HCT116 (cell line): ENCODE measurements around the gene LIPM.

Source experiments
- POLR2A ChIP-seq: IDR thresholded peaks from 2 replicates; pipeline ENCODE4 v1.7.0; 2011; ENCODE audit warnings: borderline replicate concordance; ENCODE audit not compliant: insufficient read depth, insufficient read length; ENCODE audit errors: extremely low read depth
- REST ChIP-seq: IDR thresholded peaks from 2 replicates; pipeline ENCODE4 v1.6.1; 2012; ENCODE audit warnings: low read depth
- SIN3A ChIP-seq: IDR thresholded peaks from 2 replicates; pipeline ENCODE4 v1.6.1; 2012; ENCODE audit warnings: low read depth
- ZBTB33 ChIP-seq: IDR thresholded peaks from 2 replicates; pipeline ENCODE4 v1.6.1; 2011; ENCODE audit warnings: mild to moderate bottlenecking, low read length, moderate library complexity; ENCODE audit not compliant: insufficient replicate concordance; ENCODE audit errors: extremely low read depth
- ZNF274 ChIP-seq: fragments of 200-500 bp; sonication (Bioruptor generic); IDR thresholded peaks from 2 replicates; pipeline ENCODE4 v1.6.1; 2014; ENCODE audit warnings: mild to moderate bottlenecking, low read depth, low read length, inconsistent platforms

- TF ChIP-seq REST (no peak), SIN3A (no peak), POLR2A (no peak), ZBTB33 (no peak), ZNF274 (no peak)
Observed at GRCh38 chr10:88841316-88842111, 39.0 kb downstream of the LIPM start.
